ENCODE measurements around the gene SCGB1A1.

The SCGB1A1 gene

DNA sequence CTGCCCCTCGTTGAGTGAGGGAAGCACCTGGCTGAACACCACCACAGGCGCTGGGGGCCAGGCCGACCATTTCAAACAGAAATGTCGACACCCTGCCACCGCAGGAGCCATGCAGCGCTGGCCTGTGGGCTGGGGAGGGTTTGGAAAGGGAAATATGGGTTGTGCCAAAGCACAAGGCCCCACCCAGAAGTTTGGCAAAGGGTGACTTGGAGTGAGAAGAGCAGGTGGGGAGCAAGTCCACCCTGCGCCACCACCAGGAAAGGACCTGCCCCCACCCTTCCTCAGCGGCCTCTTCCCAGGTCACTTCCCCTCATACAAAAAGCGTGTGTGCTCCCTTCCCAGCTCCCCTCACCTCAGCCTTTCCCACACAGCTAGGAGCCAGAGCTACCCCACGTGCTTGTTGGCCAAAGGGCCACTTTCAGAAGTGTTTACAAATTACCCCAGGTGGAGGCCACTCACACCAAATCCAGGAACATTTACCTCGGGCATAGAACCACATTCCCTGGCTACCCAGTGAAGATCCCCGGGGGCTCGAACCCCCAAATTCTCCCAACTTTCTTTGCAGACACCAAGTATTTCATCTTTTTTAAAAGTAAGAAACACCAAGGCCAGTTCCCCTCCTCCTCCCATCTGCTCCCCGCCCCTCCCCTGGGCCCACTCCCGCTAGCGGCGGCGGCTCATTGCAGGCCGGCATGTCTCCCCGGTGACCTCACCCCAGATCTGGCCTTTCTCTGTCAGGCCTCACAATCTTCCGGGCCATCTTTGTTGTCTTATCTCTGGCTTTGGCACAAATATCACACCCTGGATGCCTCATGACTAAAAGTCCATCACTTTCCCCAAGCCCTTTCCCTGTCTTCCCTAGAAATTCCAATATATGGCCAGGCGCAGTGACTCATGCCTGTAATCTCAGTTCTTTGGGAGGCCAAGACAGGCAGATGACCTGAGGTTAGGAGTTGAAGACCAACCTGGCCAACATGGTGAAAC, 20.5 kb upstream of the SCGB1A1 start:
- no peak for DNase-seq

GRCh38 chr11:62399172-62399877, 19.5 kb upstream of the SCGB1A1 start:
- DNase-seq: no peak

GRCh38 chr11:62399878-62400266, 19.0 kb upstream of the SCGB1A1 start:
- no peak for DNase-seq

GRCh38 chr11:62400281-62400680, 18.6 kb upstream of the SCGB1A1 start:
- DNase-seq: no peak

GRCh38 chr11:62400760-62401159, 18.1 kb upstream of the SCGB1A1 start:
- no peak for DNase-seq

DNA sequence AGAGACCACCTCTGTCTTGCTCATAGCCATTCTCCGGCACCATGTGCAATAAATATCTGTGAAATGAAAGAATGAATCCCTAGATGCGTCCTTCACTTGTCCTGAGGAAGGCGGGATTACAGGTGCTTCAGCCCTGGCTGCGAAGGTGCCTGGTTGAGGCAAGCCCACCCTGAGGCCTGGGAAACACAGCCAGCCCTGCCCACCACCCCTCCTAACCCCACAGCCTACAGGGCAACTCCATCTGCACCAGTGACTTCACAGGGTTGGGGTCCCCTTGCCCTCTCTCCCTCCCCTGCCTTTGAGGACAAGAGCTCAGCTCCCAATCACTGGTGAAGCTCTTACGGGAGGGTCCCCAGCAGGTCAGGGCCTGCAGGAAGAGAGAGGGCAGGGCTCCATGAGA, 17.5 kb upstream of the SCGB1A1 start:
- DNase-seq: no peak

DNA sequence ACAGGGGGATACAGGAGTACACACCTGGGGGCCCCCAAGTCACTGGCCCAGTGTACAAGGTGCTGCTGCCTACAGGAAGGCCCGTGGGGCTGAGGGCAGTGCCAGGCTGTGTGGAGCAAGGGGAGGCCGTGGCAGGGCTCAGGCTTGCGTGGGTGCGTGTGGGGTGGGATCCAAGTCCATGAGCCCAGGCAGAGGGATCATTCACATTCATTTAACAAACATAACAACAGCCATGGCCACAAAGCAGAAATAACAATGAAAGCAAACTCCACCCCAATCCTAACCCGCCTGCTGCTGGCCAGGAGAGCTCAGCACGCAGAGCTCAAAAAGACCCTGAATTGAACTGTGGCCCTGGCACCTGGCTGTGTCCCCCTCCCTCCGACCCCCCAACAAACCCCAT, 17.0 kb upstream of the SCGB1A1 start:
- DNase-seq: no peak

- peak; percentile 31 for DNase-seq
Measured at GRCh38 chr11:62402226-62402959, 16.4 kb upstream of the SCGB1A1 start.

- DNase-seq: no peak
Measured at GRCh38 chr11:62402960-62403730, 15.7 kb upstream of the SCGB1A1 start.

- DNase-seq: no peak
Measured at GRCh38 chr11:62404435-62404834, 14.4 kb upstream of the SCGB1A1 start.

DNA sequence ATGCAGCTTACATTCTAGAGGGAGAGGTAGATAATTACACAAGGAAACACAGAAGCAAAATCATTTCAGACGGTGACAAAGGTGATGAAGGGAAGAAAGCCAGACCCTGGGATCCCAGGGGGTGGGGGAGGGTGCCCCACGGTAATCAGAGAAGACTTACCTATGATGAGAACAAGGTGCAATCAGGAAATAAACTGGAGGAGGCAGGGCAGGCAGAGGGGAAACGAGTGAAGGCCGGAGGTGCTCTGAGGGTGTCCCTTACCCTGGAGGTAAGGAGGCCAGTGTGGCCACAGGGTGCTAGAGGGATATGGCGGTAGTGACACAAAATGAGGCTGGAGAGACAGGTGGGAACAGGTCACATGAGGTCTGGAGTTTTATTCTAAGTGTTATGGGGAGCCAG, 13.9 kb upstream of the SCGB1A1 start:
- no peak for DNase-seq

GRCh38 chr11:62406034-62406433, 12.8 kb upstream of the SCGB1A1 start:
- DNase-seq: no peak

DNA sequence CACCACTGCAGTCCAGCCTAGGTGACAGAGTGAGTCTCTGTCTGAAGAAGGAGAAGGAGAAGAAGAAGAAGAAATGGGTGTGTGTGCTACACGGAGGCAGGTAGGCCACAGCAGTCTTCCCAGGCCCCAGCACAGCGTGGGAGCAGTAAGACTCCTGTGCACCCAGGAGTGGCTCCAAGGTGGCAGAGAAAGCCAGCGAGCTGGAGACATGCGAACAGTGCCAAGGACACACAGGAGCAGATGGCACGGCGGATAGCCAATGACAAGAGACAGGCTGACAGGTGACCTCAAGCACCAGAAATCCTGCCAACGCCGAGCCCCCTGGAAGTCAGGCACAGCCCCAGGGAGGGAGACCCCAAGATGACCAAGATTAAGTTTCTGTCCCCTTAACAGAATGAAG, 9.0 kb upstream of the SCGB1A1 start:
- no peak for DNase-seq

DNA sequence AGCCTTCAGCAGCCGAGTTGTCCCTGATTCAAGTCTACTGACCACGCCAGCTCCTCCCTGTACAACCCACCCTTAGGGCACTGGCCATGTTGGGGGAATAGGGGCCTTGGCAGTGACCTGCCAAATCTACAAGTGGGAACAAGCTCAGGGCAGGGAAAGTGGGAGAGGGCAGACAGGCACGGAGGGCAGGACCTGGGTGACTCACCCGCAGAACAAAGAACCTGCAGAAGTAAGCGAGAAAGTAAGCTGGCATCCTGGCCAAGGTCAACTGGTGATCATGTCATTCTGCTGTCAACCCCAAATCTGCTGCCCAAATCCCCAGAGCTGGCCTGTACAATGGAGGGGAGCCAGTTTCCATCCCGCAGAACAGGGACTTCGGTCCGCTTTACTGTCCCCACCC, 7.9 kb upstream of the SCGB1A1 start:
- no peak for DNase-seq

DNA sequence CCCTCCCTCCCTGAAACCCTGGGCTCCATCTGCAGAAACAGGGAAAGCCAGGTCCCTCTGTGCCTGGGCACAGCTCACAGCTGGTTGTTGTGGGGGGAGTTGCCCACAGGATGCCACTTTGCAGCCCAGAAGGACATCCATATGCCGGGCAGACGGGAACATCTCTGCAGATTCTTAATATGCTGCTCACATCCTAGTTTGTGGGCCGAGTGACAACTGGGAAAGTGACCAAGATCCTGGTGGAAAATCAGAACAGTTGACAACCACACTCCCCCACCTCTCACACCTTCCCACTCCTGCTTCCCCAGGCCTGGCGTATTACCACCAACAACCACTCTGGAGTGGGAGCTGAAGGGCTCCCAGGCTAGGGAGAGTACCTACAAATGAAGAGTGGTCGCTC, 7.3 kb upstream of the SCGB1A1 start:
- DNase-seq: no peak

DNA sequence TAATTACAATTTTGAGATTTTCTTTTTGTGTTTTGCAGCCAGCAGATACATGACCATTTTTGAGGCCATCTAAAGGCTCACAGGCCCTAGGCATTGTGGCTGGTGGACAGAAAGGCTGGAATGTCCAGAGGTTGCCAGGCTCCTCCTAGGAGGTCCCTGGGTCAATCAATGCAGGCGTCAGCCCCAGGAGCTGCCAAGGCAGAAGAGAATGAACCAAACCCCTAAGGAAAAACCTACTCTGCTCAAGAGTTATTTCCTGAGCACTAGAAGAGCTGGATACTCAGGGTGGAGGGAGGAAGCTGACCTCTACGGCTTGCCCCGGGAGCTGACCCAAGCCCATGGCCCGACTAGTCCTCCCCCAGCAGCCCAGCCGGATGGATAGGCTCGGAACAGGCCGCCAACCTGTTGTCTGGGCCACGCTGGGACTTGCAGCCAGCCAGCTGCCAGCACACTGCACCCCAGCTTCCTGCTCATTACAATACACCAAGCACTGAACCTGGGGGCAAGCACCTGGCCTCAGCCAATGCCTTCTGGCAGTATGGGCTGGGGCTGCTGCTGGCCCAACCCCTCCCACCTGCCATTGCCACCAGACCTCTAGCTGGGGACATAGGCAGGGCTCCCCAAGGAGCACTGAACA, 5.7 kb upstream of the SCGB1A1 start:
- no peak for DNase-seq

GRCh38 chr11:62416596-62416995, 2.2 kb upstream of the SCGB1A1 start:
- no peak for DNase-seq

GRCh38 chr11:62418136-62418535, 697 bp upstream of the SCGB1A1 start:
- no peak for DNase-seq

- no peak for DNase-seq
Measured at GRCh38 chr11:62419314-62419929, 589 bp downstream of the SCGB1A1 start.

DNA sequence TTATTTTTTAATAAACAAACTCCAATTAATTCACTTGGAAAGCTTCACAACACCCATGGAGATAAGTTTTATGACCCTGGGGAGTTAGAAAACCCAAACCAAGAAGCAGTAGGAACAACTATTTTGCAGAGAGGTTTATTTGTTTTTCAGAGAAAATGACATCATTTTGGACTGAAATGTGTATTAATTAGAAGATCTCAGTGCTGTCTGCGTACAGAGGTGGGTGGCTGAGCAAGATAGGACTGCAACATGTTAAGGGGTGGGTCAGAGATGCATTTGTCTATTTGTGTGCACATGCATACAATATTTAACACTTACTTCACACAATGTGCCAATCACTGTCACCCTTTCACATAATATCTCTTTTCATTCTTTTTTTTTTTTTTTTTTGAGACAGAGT, 1.1 kb downstream of the SCGB1A1 start:
- no peak for DNase-seq

DNA sequence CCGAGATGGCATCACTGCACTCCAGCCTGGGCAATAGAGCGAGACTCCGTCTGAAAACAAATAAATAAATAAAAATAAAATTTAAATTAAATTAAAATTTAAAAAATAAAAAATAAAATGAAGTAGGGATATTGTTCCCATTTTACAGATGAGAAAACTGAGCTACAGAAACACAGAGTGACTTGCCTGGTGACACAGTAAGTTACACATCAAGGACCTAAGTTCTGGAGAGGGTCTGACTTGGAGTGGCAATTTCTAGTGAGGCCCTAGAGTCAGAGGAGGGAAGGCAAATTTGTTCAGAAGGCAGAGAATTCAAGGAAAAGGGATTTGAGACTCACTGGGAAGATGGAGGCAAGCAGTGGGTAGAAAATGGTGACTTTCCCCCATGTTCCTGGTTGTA, 2.0 kb downstream of the SCGB1A1 start:
- no peak for DNase-seq

DNA sequence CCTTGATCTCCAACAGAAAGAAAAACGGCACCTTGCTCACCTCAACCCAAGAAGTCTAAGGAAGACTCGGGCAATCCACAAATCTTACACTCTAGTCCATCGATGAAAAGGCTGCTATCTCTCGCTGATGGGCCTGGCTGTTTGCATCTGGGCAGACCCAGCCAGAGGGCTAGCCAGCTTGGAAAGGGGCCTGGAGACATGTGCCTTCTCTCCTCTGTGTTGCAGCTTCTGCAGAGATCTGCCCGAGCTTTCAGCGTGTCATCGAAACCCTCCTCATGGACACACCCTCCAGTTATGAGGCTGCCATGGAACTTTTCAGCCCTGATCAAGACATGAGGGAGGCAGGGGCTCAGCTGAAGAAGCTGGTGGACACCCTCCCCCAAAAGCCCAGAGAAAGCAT, 3.2 kb downstream of the SCGB1A1 start:
- DNase-seq: no peak

Measured in activated T-cell treated with anti-CD3 and anti-CD28 coated beads, Interleukin-2, amount 50 U/mL, for 1 hour (primary cell).